Measurements from ENCODE around the gene COPG1. TPM values are rescaled to one million over a fixed set of nuclear protein-coding genes. Genes with fewer than 3 reads are reported as not detected.
A peak's percentile ranks its signal among the peaks of the same experiment; 100 is the strongest.

COPG1 gene
- total RNA-seq, 1 donor from 2014 or later, result 267 TPM

DNA sequence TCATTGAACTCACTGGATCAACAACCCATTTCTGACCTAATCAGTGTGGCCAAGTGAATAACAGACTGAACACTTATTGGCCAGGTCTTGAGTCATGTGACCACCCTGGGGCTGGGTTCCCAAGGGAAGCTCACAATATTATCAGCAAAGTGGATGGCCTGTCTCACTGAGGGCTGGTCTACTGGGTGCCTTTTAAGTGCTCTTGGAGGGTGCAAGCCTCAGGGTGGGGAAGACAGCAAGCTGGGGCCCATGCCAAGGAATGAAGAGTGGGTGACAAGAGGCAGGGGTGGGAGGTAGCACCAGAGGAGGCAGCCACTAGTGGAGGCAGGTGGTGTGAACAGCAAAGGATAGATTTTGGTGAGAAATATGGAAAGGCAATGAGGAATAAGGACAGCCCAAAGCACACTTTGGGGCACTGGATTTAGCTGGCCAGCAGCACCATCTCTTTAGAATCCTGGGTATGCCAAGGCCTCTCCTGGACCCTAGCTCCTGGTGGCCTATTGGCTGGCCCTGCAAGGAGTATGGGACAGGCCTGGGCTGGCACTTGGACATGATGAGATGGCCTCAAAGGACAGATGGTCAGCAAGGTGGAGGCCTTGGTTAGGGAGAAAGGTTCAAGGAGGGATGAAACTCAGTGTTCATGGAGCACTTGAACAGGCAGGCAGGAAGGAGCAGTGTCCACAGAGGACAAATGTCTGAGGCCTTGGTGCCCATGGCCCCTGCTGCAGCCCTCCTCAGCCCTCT, 63.4 kb downstream of the COPG1 start:
- no peak overlapping the region for H3K27ac ChIP-seq (ENCODE audit: low read depth, low read length)
- FAIRE-seq (no peak), DNase-seq (ENCODE audit: low read depth) (no peak)
- no peaks in the 10 kb centered on the region for H3K9me3 ChIP-seq (ENCODE audit: insufficient read depth, low read depth, low read length)
- no peaks in the 10 kb centered on the region for H4K20me1 ChIP-seq (ENCODE audit: insufficient read depth, low read length)
- H3K9me3 Mint-ChIP-seq (ENCODE audit: unreplicated experiment), result no peaks in the 10 kb centered on the region
- no peak for TF ChIP-seq EZH2 (IDR thresholded peaks at IDR 0.05; ENCODE audit: insufficient read depth, low read length)
- TF ChIP-seq, protein P1, sequence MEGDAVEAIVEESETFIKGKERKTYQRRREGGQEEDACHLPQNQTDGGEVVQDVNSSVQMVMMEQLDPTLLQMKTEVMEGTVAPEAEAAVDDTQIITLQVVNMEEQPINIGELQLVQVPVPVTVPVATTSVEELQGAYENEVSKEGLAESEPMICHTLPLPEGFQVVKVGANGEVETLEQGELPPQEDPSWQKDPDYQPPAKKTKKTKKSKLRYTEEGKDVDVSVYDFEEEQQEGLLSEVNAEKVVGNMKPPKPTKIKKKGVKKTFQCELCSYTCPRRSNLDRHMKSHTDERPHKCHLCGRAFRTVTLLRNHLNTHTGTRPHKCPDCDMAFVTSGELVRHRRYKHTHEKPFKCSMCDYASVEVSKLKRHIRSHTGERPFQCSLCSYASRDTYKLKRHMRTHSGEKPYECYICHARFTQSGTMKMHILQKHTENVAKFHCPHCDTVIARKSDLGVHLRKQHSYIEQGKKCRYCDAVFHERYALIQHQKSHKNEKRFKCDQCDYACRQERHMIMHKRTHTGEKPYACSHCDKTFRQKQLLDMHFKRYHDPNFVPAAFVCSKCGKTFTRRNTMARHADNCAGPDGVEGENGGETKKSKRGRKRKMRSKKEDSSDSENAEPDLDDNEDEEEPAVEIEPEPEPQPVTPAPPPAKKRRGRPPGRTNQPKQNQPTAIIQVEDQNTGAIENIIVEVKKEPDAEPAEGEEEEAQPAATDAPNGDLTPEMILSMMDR (IDR thresholded peaks at IDR 0.05; ENCODE audit: insufficient read depth, low read depth, low read length), result no peak
- H3K4me3 ChIP-seq (ENCODE audit: insufficient read depth, low read depth, low read length), result no peak overlapping the region
- no peak overlapping the region for H3K27ac Mint-ChIP-seq (ENCODE audit: unreplicated experiment)
- no peaks in the 10 kb centered on the region for H3K36me3 ChIP-seq (ENCODE audit: insufficient read depth, low read length)
- H3K4me2 ChIP-seq (ENCODE audit: low read length), result no peak overlapping the region
- H3K4me3 Mint-ChIP-seq (ENCODE audit: unreplicated experiment), result no peak overlapping the region
- peaks cover 3% of the 10 kb centered on the region for H3K27me3 Mint-ChIP-seq (ENCODE audit: low read depth, unreplicated experiment)
- H3K9ac ChIP-seq (ENCODE audit: low read length), result no peak overlapping the region
- H3K4me1 ChIP-seq (ENCODE audit: insufficient read depth, low read length), result peaks cover 10% of the 10 kb centered on the region
- no peak overlapping the region for H2AFZ ChIP-seq (ENCODE audit: low read depth, low read length)
- peaks cover 9% of the 10 kb centered on the region for H3K4me1 Mint-ChIP-seq (ENCODE audit: low read depth, unreplicated experiment)
- peaks cover 9% of the 10 kb centered on the region for H3K79me2 ChIP-seq (ENCODE audit: insufficient read depth, low read length)
- H3K36me3 Mint-ChIP-seq (ENCODE audit: low read depth, unreplicated experiment), result peaks cover 6% of the 10 kb centered on the region
- H3K27me3 ChIP-seq (ENCODE audit: insufficient read depth, low read length), result no peaks in the 10 kb centered on the region

DNA sequence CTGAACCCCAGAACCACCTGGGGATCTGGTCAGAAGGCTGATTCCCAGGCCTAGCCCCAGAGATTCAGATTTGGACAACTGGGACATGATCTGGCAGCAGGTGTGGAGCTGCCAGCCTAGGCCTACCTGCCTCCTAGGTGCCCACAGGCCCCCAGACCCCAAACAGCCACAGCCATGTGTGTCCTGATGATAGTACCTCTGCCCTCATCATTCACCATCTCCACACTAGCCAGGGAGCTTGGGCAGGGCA, 63.9 kb downstream of the COPG1 start:
- no peaks in the 10 kb centered on the region for H3K9me3 ChIP-seq (ENCODE audit: insufficient read depth, low read depth, low read length)
- no peak overlapping the region for H3K4me3 Mint-ChIP-seq (ENCODE audit: unreplicated experiment)
- no peak overlapping the region for H3K9ac ChIP-seq (ENCODE audit: low read length)
- H3K36me3 Mint-ChIP-seq (ENCODE audit: low read depth, unreplicated experiment), result peaks cover 7% of the 10 kb centered on the region
- H4K20me1 ChIP-seq (ENCODE audit: insufficient read depth, low read length), result no peaks in the 10 kb centered on the region
- H3K4me2 ChIP-seq (ENCODE audit: low read length), result no peak overlapping the region
- H3K27me3 ChIP-seq (ENCODE audit: insufficient read depth, low read length), result no peaks in the 10 kb centered on the region
- H3K27ac Mint-ChIP-seq (ENCODE audit: unreplicated experiment), result no peak overlapping the region
- no peak for TF ChIP-seq EZH2 (IDR thresholded peaks at IDR 0.05; ENCODE audit: insufficient read depth, low read length)
- TF ChIP-seq, protein P1 (IDR thresholded peaks at IDR 0.05; ENCODE audit: insufficient read depth, low read depth, low read length), result no peak
- no peaks in the 10 kb centered on the region for H3K9me3 Mint-ChIP-seq (ENCODE audit: unreplicated experiment)
- H3K4me1 ChIP-seq (ENCODE audit: insufficient read depth, low read length), result peaks cover 10% of the 10 kb centered on the region
- peaks cover 9% of the 10 kb centered on the region for H3K79me2 ChIP-seq (ENCODE audit: insufficient read depth, low read length)
- peaks cover 3% of the 10 kb centered on the region for H3K27me3 Mint-ChIP-seq (ENCODE audit: low read depth, unreplicated experiment)
- DNase-seq (ENCODE audit: low read depth), result no peak
- no peak overlapping the region for H3K4me3 ChIP-seq (ENCODE audit: insufficient read depth, low read depth, low read length)
- no peaks in the 10 kb centered on the region for H3K36me3 ChIP-seq (ENCODE audit: insufficient read depth, low read length)
- no peak for FAIRE-seq
- H2AFZ ChIP-seq (ENCODE audit: low read depth, low read length), result no peak overlapping the region
- H3K27ac ChIP-seq (ENCODE audit: low read depth, low read length), result no peak overlapping the region
- peaks cover 9% of the 10 kb centered on the region for H3K4me1 Mint-ChIP-seq (ENCODE audit: low read depth, unreplicated experiment)

DNA sequence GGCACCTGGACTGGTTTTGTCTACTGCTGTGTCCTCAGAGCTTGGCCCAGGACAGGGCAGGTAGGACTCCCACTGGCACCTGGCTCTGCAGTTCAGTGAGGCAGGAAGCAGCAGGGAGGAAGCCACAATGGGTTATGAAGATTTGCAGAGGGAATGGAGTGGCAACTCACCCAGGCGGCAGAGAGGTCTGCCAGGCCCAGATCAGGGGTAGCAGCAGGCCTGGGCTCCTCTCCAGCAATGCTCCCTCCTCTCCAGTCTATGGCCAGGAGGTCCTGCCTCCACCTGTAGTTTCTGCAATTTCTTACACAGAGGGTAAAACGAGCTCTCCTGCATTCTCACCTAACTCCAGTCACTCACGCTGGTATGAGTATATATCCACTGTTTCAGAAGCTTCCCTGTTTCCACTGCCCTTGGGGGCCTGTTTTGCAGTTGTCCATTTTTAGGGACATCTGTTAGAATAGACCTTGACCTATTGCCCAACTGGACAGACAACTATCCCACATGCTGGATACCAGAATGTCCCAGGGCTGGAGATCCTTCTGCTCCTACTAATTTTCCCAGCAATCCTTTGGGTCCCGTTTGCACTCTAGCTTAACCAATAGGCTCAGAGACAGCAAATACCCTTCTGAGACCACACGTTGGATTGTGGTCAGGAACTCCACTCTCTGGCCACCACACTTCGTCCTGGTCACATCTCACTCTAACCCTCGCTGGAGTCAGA, 64.4 kb downstream of the COPG1 start:
- Mint-ChIP-seq H3K9me3 (ENCODE audit: unreplicated experiment) (no peaks in the 10 kb centered on the region), H3K4me3 (ENCODE audit: unreplicated experiment) (peak overlapping the region; percentile 79), H3K4me1 (ENCODE audit: low read depth, unreplicated experiment) (peaks cover 9% of the 10 kb centered on the region), H3K36me3 (ENCODE audit: low read depth, unreplicated experiment) (peaks cover 12% of the 10 kb centered on the region), H3K27me3 (ENCODE audit: low read depth, unreplicated experiment) (peaks cover 3% of the 10 kb centered on the region), H3K27ac (ENCODE audit: unreplicated experiment) (no peak overlapping the region)
- H3K27ac ChIP-seq (ENCODE audit: low read depth, low read length), result no peak overlapping the region
- peak overlapping the region; percentile 96 for H3K4me3 ChIP-seq (ENCODE audit: insufficient read depth, low read depth, low read length)
- H3K79me2 ChIP-seq (ENCODE audit: insufficient read depth, low read length), result peaks cover 9% of the 10 kb centered on the region
- no peaks in the 10 kb centered on the region for H3K36me3 ChIP-seq (ENCODE audit: insufficient read depth, low read length)
- H3K4me1 ChIP-seq (ENCODE audit: insufficient read depth, low read length), result peaks cover 10% of the 10 kb centered on the region
- FAIRE-seq (no peak), DNase-seq (ENCODE audit: low read depth) (no peak)
- H4K20me1 ChIP-seq (ENCODE audit: insufficient read depth, low read length), result no peaks in the 10 kb centered on the region
- H3K4me2 ChIP-seq (ENCODE audit: low read length), result peak overlapping the region; percentile 99
- H2AFZ ChIP-seq (ENCODE audit: low read depth, low read length), result no peak overlapping the region
- no peaks in the 10 kb centered on the region for H3K9me3 ChIP-seq (ENCODE audit: insufficient read depth, low read depth, low read length)
- H3K27me3 ChIP-seq (ENCODE audit: insufficient read depth, low read length), result no peaks in the 10 kb centered on the region
- peak overlapping the region; percentile 93 for H3K9ac ChIP-seq (ENCODE audit: low read length)
- TF ChIP-seq, protein P1 (IDR thresholded peaks at IDR 0.05; ENCODE audit: insufficient read depth, low read depth, low read length), result no peak
- TF ChIP-seq EZH2 (IDR thresholded peaks at IDR 0.05; ENCODE audit: insufficient read depth, low read length), result no peak

All from astrocyte (in vitro differentiated cells and primary cell).